IMR-90 (cell line): ENCODE results near the gene RIPPLY3. TPM values are rescaled to one million over a fixed set of nuclear protein-coding genes. Genes with fewer than 3 reads are reported as not detected.
"Not testable (repeated sequence)": the region's sequence is repeated elsewhere in the genome, so short reads cannot be mapped to it uniquely, and the experiment has no call there.

Source experiments
- ATAC-seq: fragments of 200-7000 bp; cut with Tn5 transposase; 2 replicates; pipeline ENCODE4 v1.9.1; 2020; ENCODE audit warnings: low read depth, mild to moderate bottlenecking, moderate library complexity
- BruUV-seq: library from RNA; stranded (reverse); fragments of 400-500 nt; replicated peaks from 2 replicates; lab custom pipeline; 2021; lab: Mats Ljungman, UMichigan
- CTCF ChIA-PET: fragments of 300-600 bp; formaldehyde crosslinking; extraction: SDS; loops from one replicate; lab custom pipeline; 2021; ENCODE audit warnings: antibody characterized with exemption; lab: Yijun Ruan, JAX
- POLR2A ChIA-PET: fragments of 300-600 bp; sonication (Branson Sonifier 250); formaldehyde crosslinking; loops from one replicate; lab custom pipeline; 2022; ENCODE audit warnings: antibody characterized with exemption; ENCODE audit not compliant: unreplicated experiment; lab: Charles Lee
- DNase-seq: peaks from one replicate; pipeline ENCODE4 v3.0.0; 2013
- H2AFZ ChIP-seq: replicated peaks from 2 replicates; pipeline ENCODE3; 2013; ENCODE audit warnings: low read length, mild to moderate bottlenecking; ENCODE audit not compliant: poor library complexity
- H2AK5ac ChIP-seq: 2 replicates; pipeline ENCODE4 v1.6.1; 2013; ENCODE audit warnings: low read depth, low read length, inconsistent platforms
- H2AK9ac ChIP-seq: replicated peaks from 2 replicates; pipeline ENCODE3; 2013; ENCODE audit warnings: mild to moderate bottlenecking, low read depth, low read length, moderate library complexity; ENCODE audit not compliant: poor library complexity
- H2BK120ac ChIP-seq: 2 replicates; pipeline ENCODE4 v1.6.1; 2013; ENCODE audit warnings: low read depth, low read length, inconsistent platforms
- H2BK15ac ChIP-seq: 3 replicates; pipeline ENCODE4 v1.6.1; 2013; ENCODE audit warnings: low read depth, low read length, inconsistent platforms
- H2BK20ac ChIP-seq: 2 replicates; pipeline ENCODE4 v1.6.1; 2013; ENCODE audit warnings: low read depth, mild to moderate bottlenecking, inconsistent platforms, low read length, moderate library complexity
- H2BK5ac ChIP-seq: 2 replicates; pipeline ENCODE4 v1.6.1; 2013; ENCODE audit warnings: mild to moderate bottlenecking, low read depth, low read length, inconsistent platforms; ENCODE audit not compliant: poor library complexity, severe bottlenecking
- H3K14ac ChIP-seq: replicated peaks from 2 replicates; pipeline ENCODE4 v1.6.1; 2013; ENCODE audit warnings: low read depth, low read length, inconsistent platforms
- H3K18ac ChIP-seq: 2 replicates; pipeline ENCODE4 v1.6.1; 2013; ENCODE audit warnings: low read depth, low read length, control low read depth
- H3K23ac ChIP-seq: 2 replicates; pipeline ENCODE4 v1.6.1; 2013; ENCODE audit warnings: low read depth, low read length, inconsistent platforms
- H3K27ac ChIP-seq: 2 replicates; pipeline ENCODE4 v1.5.1; 2013; ENCODE audit warnings: mild to moderate bottlenecking, control low read depth, low read length; ENCODE audit not compliant: insufficient read depth
- H3K27me3 ChIP-seq: 2 replicates; pipeline ENCODE4 v1.6.1; 2013; ENCODE audit warnings: low read length; ENCODE audit not compliant: control insufficient read depth, insufficient read depth
- H3K36me3 ChIP-seq: 2 replicates; pipeline ENCODE4 v1.6.1; 2013; ENCODE audit warnings: low read length, mixed read lengths; ENCODE audit not compliant: control insufficient read depth, insufficient read depth
- H3K4ac ChIP-seq: 2 replicates; pipeline ENCODE4 v1.6.1; 2013; ENCODE audit warnings: low read depth, low read length, inconsistent platforms
- H3K4me1 ChIP-seq: 2 replicates; pipeline ENCODE4 v1.6.1; 2013; ENCODE audit warnings: low read length, mixed read lengths; ENCODE audit not compliant: control insufficient read depth, insufficient read depth
- H3K4me2 ChIP-seq: 2 replicates; pipeline ENCODE4 v1.6.1; 2013; ENCODE audit warnings: low read depth, mild to moderate bottlenecking, control low read depth, low read length, moderate library complexity
- H3K4me3 ChIP-seq: 2 replicates; pipeline ENCODE4 v1.5.1; 2013; ENCODE audit warnings: low read depth, mild to moderate bottlenecking, control low read depth, low read length, moderate library complexity; ENCODE audit not compliant: insufficient read depth
- H3K56ac ChIP-seq: 2 replicates; pipeline ENCODE4 v1.6.1; 2013; ENCODE audit warnings: low read length, inconsistent platforms; ENCODE audit not compliant: insufficient read depth; ENCODE audit errors: extremely low read depth
- H3K79me1 ChIP-seq, 2 experiments: 2 replicates each; pipeline ENCODE4 v1.6.1; 2013; ENCODE audit warnings: low read length in 2 of 2, inconsistent platforms in 1 of 2, low read depth in 1 of 2
- H3K9ac ChIP-seq: 2 replicates; pipeline ENCODE4 v1.6.1; 2013; ENCODE audit warnings: low read depth, low read length, control low read depth
- H3K9me1 ChIP-seq: 2 replicates; pipeline ENCODE4 v1.6.1; 2013; ENCODE audit warnings: low read length, inconsistent platforms; ENCODE audit not compliant: insufficient read depth
- H3K9me3 ChIP-seq: 2 replicates; pipeline ENCODE4 v1.6.1; 2013; ENCODE audit warnings: low read length; ENCODE audit not compliant: control insufficient read depth, insufficient read depth
- H4K20me1 ChIP-seq: 2 replicates; pipeline ENCODE4 v1.6.1; 2013; ENCODE audit warnings: low read length, inconsistent platforms; ENCODE audit not compliant: insufficient read depth
- H4K5ac ChIP-seq: 2 replicates; pipeline ENCODE4 v1.6.1; 2013; ENCODE audit warnings: mild to moderate bottlenecking, low read depth, low read length, control low read depth
- H4K8ac ChIP-seq, 2 experiments: 2 replicates each; pipeline ENCODE4 v1.6.1; 2013; ENCODE audit warnings: low read depth in 2 of 2, low read length in 2 of 2, control low read depth in 1 of 2, inconsistent platforms in 1 of 2
- H4K91ac ChIP-seq: 2 replicates; pipeline ENCODE4 v1.6.1; 2013; ENCODE audit warnings: low read depth, low read length, inconsistent platforms; ENCODE audit not compliant: insufficient read depth
- WGBS, 2 experiments: methylation state at CpG; one replicate each; pipeline versions ENCODE4 v1.1.5 to v1.1.7; 2013; ENCODE audit warnings: missing lambda C conversion rate in 2 of 2; ENCODE audit not compliant: insufficient read length in 1 of 2; ENCODE audit errors: extremely low coverage in 2 of 2; 5-methylcytosine and 5-hydroxymethylcytosine counted together
- dilution Hi-C: fragments of 300-500 bp; cut with HindIII; formaldehyde crosslinking; loops from one replicate; pipeline ENCODE4 v1.14.3; 2018; ENCODE audit warnings: low sequenced_read_pairs; ENCODE audit not compliant: unreplicated experiment
- in situ Hi-C: fragments of 300-500 bp; cut with MboI; formaldehyde crosslinking; loops from 3 replicates; pipeline ENCODE4 v1.14.3; 2019; ENCODE audit warnings: low sequenced_read_pairs, inconsistent platforms, mixed read lengths
- intact Hi-C: fragments of 100-400 bp; cut with micrococcal nuclease; formaldehyde crosslinking; loops from 2 replicates; pipeline ENCODE4 v1.10.0; 2022
- polyA plus RNA-seq, 3 experiments: library from polyadenylated mRNA; depleted of rRNA; stranded (reverse); fragments of >200 nt; gene quantifications; 2 replicates each; pipeline ENCODE4 v1.2.3, GENCODE V29; 2012; ENCODE audit warnings: low replicate concordance in 1 of 3
- total RNA-seq: library from RNA; depleted of rRNA; stranded (reverse); fragments of >200 nt; gene quantifications from 2 replicates; pipeline ENCODE4 v1.2.3, GENCODE V29; 2012

The RIPPLY3 gene
- total and polyA plus RNA-seq, 2 of the 4 experiments (the other 2 are of a cell fraction): 0.10 TPM; not detected in 1

DNA sequence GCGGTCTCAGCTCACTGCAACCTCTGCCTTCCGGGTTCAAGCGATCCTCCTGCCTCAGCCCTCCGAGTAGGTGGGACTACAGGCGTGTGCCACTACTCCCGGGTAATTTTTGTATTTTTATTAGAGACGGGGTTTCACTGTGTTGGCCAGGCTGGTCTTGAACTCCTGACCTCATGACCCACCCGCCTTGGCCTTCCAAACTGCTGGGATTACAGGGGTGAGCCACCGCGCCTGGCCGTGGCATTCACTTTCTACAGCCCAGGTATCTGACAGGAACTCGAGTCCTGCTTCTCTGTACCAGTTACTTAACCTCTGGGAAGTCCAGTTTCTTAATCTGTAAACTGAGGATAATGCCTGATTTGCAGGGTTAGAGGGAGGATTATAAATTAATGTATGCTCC lies 3.7 kb upstream of the RIPPLY3 start:
- H3K27ac ChIP-seq, H3K9me3 ChIP-seq, H2BK15ac ChIP-seq, H3K9me1 ChIP-seq, H2BK20ac ChIP-seq, in situ Hi-C loops, H3K9ac ChIP-seq, H2BK5ac ChIP-seq, POLR2A ChIA-PET, H2AK5ac ChIP-seq, H3K4me2 ChIP-seq, H3K14ac ChIP-seq, H3K4me3 ChIP-seq, ATAC-seq, H3K36me3 ChIP-seq, H2AFZ ChIP-seq, H3K4me1 ChIP-seq, BruUV-seq, H3K18ac ChIP-seq, H3K4ac ChIP-seq, H4K5ac ChIP-seq, H2AK9ac ChIP-seq, dilution Hi-C loops, intact Hi-C loops, DNase-seq, H3K79me1 ChIP-seq, H4K20me1 ChIP-seq, H4K91ac ChIP-seq, H2BK120ac ChIP-seq, H4K8ac ChIP-seq, H3K23ac ChIP-seq, H3K56ac ChIP-seq: not testable (repeated sequence)
- H3K27me3 ChIP-seq: peaks cover 31% of the 10 kb centered on the region
- CTCF ChIA-PET: interaction anchor here (0.7 kb wide), 1 partner anchor 341 kb away, joined by 3 read pairs; no protein-coding TSS in a partner anchor
- 83% methylated on average over 5 of the region's 12 CpGs; no CpG with 5 or more reads in 1 of the 2 experiments for WGBS, 2 experiments

DNA sequence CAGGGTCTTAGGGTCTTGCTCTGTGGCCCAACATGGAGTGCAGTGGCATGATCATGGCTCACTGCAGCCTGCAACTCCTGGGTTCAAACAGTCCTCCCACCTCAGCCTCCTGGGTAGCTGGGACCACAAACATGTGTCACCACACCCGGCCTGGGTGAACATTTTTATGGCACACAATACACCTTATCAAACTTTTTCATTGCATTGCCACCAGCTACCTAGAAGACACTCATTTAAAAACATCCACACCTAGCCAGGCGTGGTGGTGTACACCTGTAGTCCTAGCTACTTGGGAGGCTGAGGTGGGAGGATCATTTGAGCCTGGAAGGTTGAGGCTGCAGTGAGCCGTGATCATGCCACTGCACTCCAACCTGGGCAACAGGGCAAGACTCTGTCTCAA lies 2.6 kb upstream of the RIPPLY3 start:
- H2AK9ac ChIP-seq, H3K4me2 ChIP-seq, H2BK5ac ChIP-seq, H3K9ac ChIP-seq, H2BK15ac ChIP-seq, H3K9me3 ChIP-seq, H2AK5ac ChIP-seq, H4K20me1 ChIP-seq, dilution Hi-C loops, H3K4me3 ChIP-seq, H3K4ac ChIP-seq, CTCF ChIA-PET, intact Hi-C loops, H3K9me1 ChIP-seq, H4K8ac ChIP-seq, ATAC-seq, H3K79me1 ChIP-seq, H3K23ac ChIP-seq, H4K5ac ChIP-seq, H4K91ac ChIP-seq, POLR2A ChIA-PET, H3K18ac ChIP-seq, DNase-seq, BruUV-seq, H3K27ac ChIP-seq, H2BK20ac ChIP-seq, H3K36me3 ChIP-seq, H2BK120ac ChIP-seq, in situ Hi-C loops, H3K4me1 ChIP-seq, H3K56ac ChIP-seq, H3K14ac ChIP-seq, H2AFZ ChIP-seq: not testable (repeated sequence)
- 100% methylated on average over 1 of the region's 3 CpGs; no CpG with 5 or more reads in 1 of the 2 experiments for WGBS, 2 experiments
- H3K27me3 ChIP-seq: peaks cover 34% of the 10 kb centered on the region
